Left lung (tissue), 10 donors: Measurements from ENCODE around the gene ADAMTS12. TPM values are rescaled to one million over a fixed set of nuclear protein-coding genes. Genes with fewer than 3 reads are reported as not detected.
"Not testable (repeated sequence)": the region's sequence is repeated elsewhere in the genome, so short reads cannot be mapped to it uniquely, and the experiment has no call there.

Experiments
- ATAC-seq: fragments of 200-7000 bp; cut with Tn5 transposase; one replicate; pipeline ENCODE4 v1.9.1; 2020; ENCODE audit warnings: moderate library complexity
- DNase-seq, 4 donors: peaks; one replicate each; pipeline ENCODE4 v3.0.0-alpha.2; 2013 to 2020
- H3K27ac ChIP-seq, 2 donors: fragments of 200-600 bp; sonication (generic) in 1 of 2; one replicate each; pipeline versions ENCODE4 v1.5.0 to v1.8.0; 2020 to 2021
- H3K27me3 ChIP-seq, 2 donors: fragments of 200-600 bp; sonication (generic) in 1 of 2; one replicate each; pipeline versions ENCODE4 v1.5.0 to v1.8.0; 2020 to 2021
- H3K36me3 ChIP-seq, 2 donors: fragments of 200-600 bp; sonication (generic) in 1 of 2; one replicate each; pipeline versions ENCODE4 v1.5.0 to v1.8.0; 2020 to 2021
- H3K4me1 ChIP-seq, 2 donors: fragments of 200-600 bp; one replicate each; pipeline ENCODE4 v1.8.0; 2021
- H3K4me3 ChIP-seq, 2 donors: fragments of 200-600 bp; sonication (generic) in 1 of 2; one replicate each; pipeline versions ENCODE4 v1.5.0 to v1.8.0; 2020 to 2021; ENCODE audit warnings: mild to moderate bottlenecking in 1 of 2
- H3K9me3 ChIP-seq, 2 donors: fragments of 200-600 bp; sonication (generic) in 1 of 2; one replicate each; pipeline versions ENCODE4 v1.5.0 to v1.8.0; 2020 to 2021
- intact Hi-C, 2 donors: fragments of 100-400 bp; cut with DNase I; formaldehyde crosslinking; loops; one replicate each; pipeline versions ENCODE4 v1.11.2 to v1.14.2; 2022
- polyA plus RNA-seq, 6 donors: library from polyadenylated mRNA; unstranded; fragments of 120-200 nt; gene quantifications; one replicate each; pipeline ENCODE4 v1.2.1, GENCODE V29; 2013; ENCODE audit not compliant: insufficient read length in 6 of 6
- total RNA-seq, 2 donors: library from RNA; stranded (reverse); fragmentation: NEBNext Ultra II Directional; extraction: Animal tissue kit (Norgen Biotek cat#: 25700); gene quantifications; one replicate each; pipeline ENCODE4 v1.2.1, GENCODE V29; 2021
- TF ChIP-seq, protein P1 (sequence below), 2 donors: fragments of 200-600 bp; sonication (generic) in 1 of 2; IDR thresholded peaks; one replicate each; pipeline versions ENCODE4 v1.5.0 to v1.8.0; 2021; ENCODE audit warnings: antibody characterized with exemption in 2 of 2
- donor health status: DM: no; HTN: yes; CAD: no.
- donor health status: DM: no; HTN: no; CAD: no.

ADAMTS12 gene
- total and polyA plus RNA-seq, 8 donors: 11.6 to 59.1 (median 52.1) TPM

DNA sequence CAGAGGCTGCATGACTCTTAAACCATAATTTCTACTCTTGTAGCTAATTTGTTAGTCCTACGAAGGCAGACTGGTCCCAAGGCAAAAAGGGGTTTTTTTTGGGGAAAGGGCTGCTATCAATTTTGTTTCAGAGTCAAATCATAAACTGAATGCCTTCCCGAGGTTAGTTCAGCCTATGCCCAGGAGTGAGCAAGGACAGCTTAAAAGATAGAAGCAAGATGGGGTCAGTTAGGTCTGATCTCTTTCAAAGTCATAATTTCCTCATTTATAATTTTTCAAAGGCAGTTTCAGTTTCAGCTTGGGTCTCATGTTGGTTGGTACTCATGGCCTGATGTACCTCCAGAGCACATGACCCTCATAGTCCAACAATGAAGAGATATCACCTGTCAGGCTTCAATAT, 36.5 kb upstream of the ADAMTS12 start:
- Histone ChIP-seq H3K27ac (no peak overlapping the region), H3K36me3 (no peaks in the 10 kb centered on the region), H3K27me3 (peaks cover 0 to 4% of the 10 kb centered on the region in 2 donors), H3K9me3 (no peaks in the 10 kb centered on the region), H3K4me1 (no peaks in the 10 kb centered on the region), H3K4me3 (no peak overlapping the region)
- intact Hi-C loops: no loop called here
- no peak for DNase-seq
- TF ChIP-seq, protein P1, sequence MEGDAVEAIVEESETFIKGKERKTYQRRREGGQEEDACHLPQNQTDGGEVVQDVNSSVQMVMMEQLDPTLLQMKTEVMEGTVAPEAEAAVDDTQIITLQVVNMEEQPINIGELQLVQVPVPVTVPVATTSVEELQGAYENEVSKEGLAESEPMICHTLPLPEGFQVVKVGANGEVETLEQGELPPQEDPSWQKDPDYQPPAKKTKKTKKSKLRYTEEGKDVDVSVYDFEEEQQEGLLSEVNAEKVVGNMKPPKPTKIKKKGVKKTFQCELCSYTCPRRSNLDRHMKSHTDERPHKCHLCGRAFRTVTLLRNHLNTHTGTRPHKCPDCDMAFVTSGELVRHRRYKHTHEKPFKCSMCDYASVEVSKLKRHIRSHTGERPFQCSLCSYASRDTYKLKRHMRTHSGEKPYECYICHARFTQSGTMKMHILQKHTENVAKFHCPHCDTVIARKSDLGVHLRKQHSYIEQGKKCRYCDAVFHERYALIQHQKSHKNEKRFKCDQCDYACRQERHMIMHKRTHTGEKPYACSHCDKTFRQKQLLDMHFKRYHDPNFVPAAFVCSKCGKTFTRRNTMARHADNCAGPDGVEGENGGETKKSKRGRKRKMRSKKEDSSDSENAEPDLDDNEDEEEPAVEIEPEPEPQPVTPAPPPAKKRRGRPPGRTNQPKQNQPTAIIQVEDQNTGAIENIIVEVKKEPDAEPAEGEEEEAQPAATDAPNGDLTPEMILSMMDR (IDR thresholded peaks at IDR 0.05): no peak
- no peak for ATAC-seq

DNA sequence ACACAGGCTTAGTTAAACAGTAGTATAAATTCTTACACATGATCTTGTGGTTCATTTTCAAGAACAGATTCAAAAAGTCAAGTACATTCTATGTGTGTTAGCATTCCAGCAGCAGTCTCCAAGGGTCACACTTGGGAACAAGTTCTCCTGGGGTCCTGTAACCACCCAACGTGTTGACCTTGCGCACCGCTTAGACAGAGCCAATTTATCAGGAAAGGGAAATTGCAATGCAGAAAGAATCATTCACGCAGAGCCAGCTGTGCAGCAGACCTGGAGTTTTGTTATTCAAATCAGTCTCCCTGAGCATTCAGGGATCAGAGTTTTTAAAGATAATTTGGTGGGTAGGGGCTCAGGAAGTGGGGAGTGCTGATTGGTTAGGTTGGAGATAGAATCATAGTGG, 35.9 kb upstream of the ADAMTS12 start:
- no peak for ATAC-seq
- no peak overlapping the region for H3K27ac ChIP-seq
- TF ChIP-seq, protein P1 (IDR thresholded peaks at IDR 0.05): no peak
- H3K36me3 ChIP-seq: no peaks in the 10 kb centered on the region
- H3K4me3 ChIP-seq: no peak overlapping the region
- intact Hi-C loops: no loop called here
- peaks cover 0 to under 1% of the 10 kb centered on the region in 2 donors for H3K27me3 ChIP-seq
- H3K9me3 ChIP-seq: no peaks in the 10 kb centered on the region
- DNase-seq: no peak
- H3K4me1 ChIP-seq: no peaks in the 10 kb centered on the region

DNA sequence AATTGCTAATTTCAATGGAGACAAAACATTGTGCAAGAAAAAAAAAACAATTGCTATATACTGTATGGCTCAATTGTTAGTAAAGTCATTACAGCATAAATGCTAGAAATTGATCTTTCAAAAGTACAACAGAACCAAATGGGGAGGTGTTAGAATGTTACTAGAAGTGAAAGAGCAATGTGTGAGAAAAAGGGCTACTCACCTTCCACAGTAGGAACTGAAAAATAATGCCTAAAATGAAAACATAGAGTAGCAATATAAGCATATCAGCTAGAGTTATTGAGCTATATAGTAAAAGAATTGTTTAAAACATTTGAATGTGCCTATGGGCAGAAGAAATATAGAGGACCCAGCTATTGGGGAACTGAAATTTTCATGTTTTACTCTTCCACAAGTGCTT, 33.5 kb upstream of the ADAMTS12 start:
- intact Hi-C loops: no loop called here
- TF ChIP-seq, protein P1 (IDR thresholded peaks at IDR 0.05): no peak
- Histone ChIP-seq H3K4me3 (no peak overlapping the region), H3K36me3 (no peaks in the 10 kb centered on the region), H3K27me3 (no peaks in the 10 kb centered on the region), H3K27ac (no peak overlapping the region), H3K4me1 (no peaks in the 10 kb centered on the region), H3K9me3 (no peaks in the 10 kb centered on the region)
- DNase-seq (no peak), ATAC-seq (no peak)

DNA sequence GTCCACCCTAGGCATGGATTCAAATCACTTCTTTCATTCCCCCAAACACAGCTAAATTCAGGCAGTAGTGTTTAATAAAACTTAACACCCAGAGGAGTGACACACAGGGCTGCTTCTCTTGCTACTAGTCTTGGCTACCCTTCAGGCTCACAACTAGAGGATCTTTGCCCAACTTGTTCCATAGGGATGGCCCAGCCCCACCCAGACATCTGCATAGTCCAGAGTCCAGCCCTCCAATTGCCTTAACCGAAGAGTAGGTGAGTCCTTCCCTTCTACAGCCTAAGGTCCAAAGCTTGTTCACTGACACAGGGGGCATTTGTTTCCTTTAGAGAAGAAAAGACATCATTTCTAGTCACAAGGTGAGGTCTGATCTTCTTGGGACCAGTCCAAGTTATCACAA, 29.2 kb upstream of the ADAMTS12 start:
- no peak for DNase-seq
- no peaks in the 10 kb centered on the region for H3K36me3 ChIP-seq
- no peak for ATAC-seq
- H3K27ac ChIP-seq: no peak overlapping the region
- intact Hi-C loops: no loop called here
- H3K4me3 ChIP-seq: no peak overlapping the region
- H3K9me3 ChIP-seq: peaks cover 0 to 11% of the 10 kb centered on the region in 2 donors
- TF ChIP-seq, protein P1 (IDR thresholded peaks at IDR 0.05): no peak
- no peaks in the 10 kb centered on the region for H3K27me3 ChIP-seq
- no peaks in the 10 kb centered on the region for H3K4me1 ChIP-seq

DNA sequence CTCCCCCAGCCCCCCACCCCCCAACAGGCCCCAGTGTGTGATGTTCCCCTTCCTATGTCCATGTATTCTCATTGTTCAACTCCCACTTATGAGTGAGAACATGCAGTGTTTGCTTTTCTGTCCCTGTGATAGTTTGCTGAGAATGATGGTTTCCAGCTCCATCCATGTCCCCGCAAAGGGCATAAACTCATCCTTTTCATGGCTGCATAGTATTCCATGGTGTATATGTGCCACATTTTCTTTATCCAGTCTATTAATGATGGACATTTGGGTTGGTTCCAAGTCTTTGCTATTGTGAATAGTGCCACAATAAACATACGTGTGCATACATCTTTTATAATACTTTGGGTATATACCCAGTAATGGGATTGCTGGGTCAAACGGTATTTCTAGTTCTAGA, 23.1 kb upstream of the ADAMTS12 start:
- DNase-seq, H3K27ac ChIP-seq, ATAC-seq, H3K4me3 ChIP-seq, intact Hi-C loops, H3K4me1 ChIP-seq, H3K27me3 ChIP-seq, H3K36me3 ChIP-seq: not testable (repeated sequence)
- H3K9me3 ChIP-seq: peaks cover 0 to 18% of the 10 kb centered on the region in 2 donors

DNA sequence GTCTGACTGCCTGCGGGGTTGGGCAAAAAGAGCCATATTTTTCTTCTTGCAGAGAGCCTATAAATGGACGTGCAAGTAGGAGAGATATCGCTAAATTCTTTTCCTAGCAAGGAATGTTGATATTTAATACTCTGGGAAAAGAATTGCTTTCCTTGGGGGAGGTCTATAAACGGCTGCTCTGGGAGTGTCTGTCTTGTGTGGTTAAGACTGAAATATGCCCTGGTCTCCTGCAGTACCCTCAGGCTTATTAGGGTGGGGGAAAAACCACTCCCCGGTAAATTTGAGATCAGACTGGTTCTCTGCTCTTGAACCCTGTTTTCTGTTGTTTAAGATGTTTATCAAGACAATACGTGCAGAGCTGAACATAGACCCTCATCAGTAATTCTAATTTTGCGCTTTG, 14.5 kb upstream of the ADAMTS12 start:
- DNase-seq, H3K4me3 ChIP-seq, ATAC-seq, H3K27me3 ChIP-seq, H3K4me1 ChIP-seq, intact Hi-C loops, H3K36me3 ChIP-seq, H3K27ac ChIP-seq: not testable (repeated sequence)
- peaks cover 0 to 57% of the 10 kb centered on the region in 2 donors for H3K9me3 ChIP-seq
